Smooth muscle cell (in vitro differentiated cells): ENCODE measurements around the gene RASSF7. TPM values are rescaled to one million over a fixed set of nuclear protein-coding genes. Genes with fewer than 3 reads are reported as not detected.
"Not testable (repeated sequence)": the region's sequence is repeated elsewhere in the genome, so short reads cannot be mapped to it uniquely, and the experiment has no call there.

Experiments used
- DNase-seq: peaks from one replicate; lab custom pipeline; 2025; ENCODE audit not compliant: unreplicated experiment; lab: John Stamatoyannopoulos, UW
- H2AFZ ChIP-seq: fragments of 200-600 bp; sonication (generic); 2 replicates; pipeline ENCODE4 v1.6.0; 2016; ENCODE audit warnings: antibody characterized with exemption, low read depth, mild to moderate bottlenecking
- H3F3A ChIP-seq: fragments of 200-600 bp; sonication (generic); 2 replicates; pipeline ENCODE4 v1.6.0; 2017; ENCODE audit warnings: antibody characterized with exemption, low read depth
- H3K27ac ChIP-seq: fragments of 200-600 bp; sonication (generic); 2 replicates; pipeline ENCODE4 v1.5.1; 2016; ENCODE audit warnings: low read depth, mild to moderate bottlenecking
- H3K27me3 ChIP-seq: fragments of 200-600 bp; sonication (generic); 2 replicates; pipeline ENCODE4 v1.6.1; 2016; ENCODE audit warnings: low read depth, mild to moderate bottlenecking
- H3K36me3 ChIP-seq: fragments of 200-600 bp; sonication (generic); 2 replicates; pipeline ENCODE4 v1.5.1; 2016; ENCODE audit warnings: low read depth
- H3K4me1 ChIP-seq: fragments of 200-600 bp; sonication (generic); 2 replicates; pipeline ENCODE4 v1.5.1; 2016; ENCODE audit warnings: low read depth
- H3K4me2 ChIP-seq: fragments of 200-600 bp; sonication (generic); 2 replicates; pipeline ENCODE4 v1.6.0; 2016; ENCODE audit warnings: mild to moderate bottlenecking
- H3K4me3 ChIP-seq: fragments of 200-600 bp; sonication (generic); 2 replicates; pipeline ENCODE4 v1.5.1; 2016; ENCODE audit warnings: mild to moderate bottlenecking
- H3K79me2 ChIP-seq: fragments of 200-600 bp; sonication (generic); 2 replicates; pipeline ENCODE4 v1.6.0; 2016; ENCODE audit warnings: low read depth, mild to moderate bottlenecking
- H3K9ac ChIP-seq: fragments of 200-600 bp; sonication (generic); 2 replicates; pipeline ENCODE4 v1.6.0; 2016; ENCODE audit warnings: low read depth
- H3K9me3 ChIP-seq: fragments of 200-600 bp; sonication (generic); replicated peaks from 2 replicates; pipeline ENCODE4 v1.5.1; 2016; ENCODE audit warnings: low read depth
- H4K20me1 ChIP-seq: fragments of 200-600 bp; sonication (generic); 2 replicates; pipeline ENCODE4 v1.6.0; 2016; ENCODE audit warnings: low read depth
- WGBS: methylation state at CpG from one replicate; pipeline ENCODE4 v1.1.7; 2016; ENCODE audit warnings: low lambda C conversion rate; 5-methylcytosine and 5-hydroxymethylcytosine counted together
- polyA plus RNA-seq: library from polyadenylated mRNA; unstranded; fragments of >200 nt; fragmentation: Nextera tagmentation; extraction: Ambion mirVana; gene quantifications from 2 replicates; pipeline ENCODE4 v1.2.1, GENCODE V29; 2016
- total RNA-seq: library from RNA; depleted of rRNA; stranded (reverse); fragments of >200 nt; gene quantifications from 2 replicates; pipeline ENCODE4 v1.2.3, GENCODE V29; 2014
- TF ChIP-seq, protein P1 (sequence below): fragments of 200-600 bp; sonication (generic); IDR thresholded peaks from 2 replicates; pipeline ENCODE4 v1.5.1; 2017; ENCODE audit warnings: borderline replicate concordance, mild to moderate bottlenecking, antibody characterized with exemption; ENCODE audit not compliant: insufficient read depth, poor library complexity, severe bottlenecking

The RASSF7 gene
- total and polyA plus RNA-seq, 2 experiments from 2014 or later, result 18.6 to 20.4 TPM

DNA sequence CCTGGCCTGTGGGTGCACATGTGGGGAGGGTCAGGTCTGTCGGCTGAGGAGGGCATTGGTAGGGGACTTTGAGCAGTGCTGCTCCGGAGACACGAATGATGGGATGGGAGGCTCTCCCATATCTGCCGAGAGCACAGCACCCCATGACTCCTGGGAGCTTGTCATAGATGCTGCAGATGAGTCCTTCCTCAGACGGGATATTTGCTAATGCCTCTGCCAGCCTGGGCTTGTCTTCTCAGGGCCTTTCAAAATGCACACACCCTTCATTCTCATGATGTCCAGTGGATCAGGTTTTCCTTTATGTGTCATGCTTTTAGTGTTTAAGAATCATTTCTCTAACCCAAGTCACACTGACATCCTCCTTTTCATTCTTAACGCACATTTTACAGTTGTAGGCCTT lies 45.6 kb upstream of the RASSF7 start:
- WGBS, result 88% methylated on average over 6 of the region's 6 CpGs
- no peak overlapping the region for H3K4me3 ChIP-seq
- no peak for DNase-seq
- H3K9me3 ChIP-seq, result no peaks in the 10 kb centered on the region
- TF ChIP-seq, protein P1, sequence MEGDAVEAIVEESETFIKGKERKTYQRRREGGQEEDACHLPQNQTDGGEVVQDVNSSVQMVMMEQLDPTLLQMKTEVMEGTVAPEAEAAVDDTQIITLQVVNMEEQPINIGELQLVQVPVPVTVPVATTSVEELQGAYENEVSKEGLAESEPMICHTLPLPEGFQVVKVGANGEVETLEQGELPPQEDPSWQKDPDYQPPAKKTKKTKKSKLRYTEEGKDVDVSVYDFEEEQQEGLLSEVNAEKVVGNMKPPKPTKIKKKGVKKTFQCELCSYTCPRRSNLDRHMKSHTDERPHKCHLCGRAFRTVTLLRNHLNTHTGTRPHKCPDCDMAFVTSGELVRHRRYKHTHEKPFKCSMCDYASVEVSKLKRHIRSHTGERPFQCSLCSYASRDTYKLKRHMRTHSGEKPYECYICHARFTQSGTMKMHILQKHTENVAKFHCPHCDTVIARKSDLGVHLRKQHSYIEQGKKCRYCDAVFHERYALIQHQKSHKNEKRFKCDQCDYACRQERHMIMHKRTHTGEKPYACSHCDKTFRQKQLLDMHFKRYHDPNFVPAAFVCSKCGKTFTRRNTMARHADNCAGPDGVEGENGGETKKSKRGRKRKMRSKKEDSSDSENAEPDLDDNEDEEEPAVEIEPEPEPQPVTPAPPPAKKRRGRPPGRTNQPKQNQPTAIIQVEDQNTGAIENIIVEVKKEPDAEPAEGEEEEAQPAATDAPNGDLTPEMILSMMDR, result no peak
- no peak overlapping the region for H3K4me2 ChIP-seq
- H3K36me3 ChIP-seq, result no peaks in the 10 kb centered on the region
- no peaks in the 10 kb centered on the region for H3K79me2 ChIP-seq
- H3K4me1 ChIP-seq, result no peaks in the 10 kb centered on the region
- H3F3A ChIP-seq, result peaks cover 4% of the 10 kb centered on the region
- no peaks in the 10 kb centered on the region for H3K27me3 ChIP-seq
- no peak overlapping the region for H2AFZ ChIP-seq
- no peaks in the 10 kb centered on the region for H4K20me1 ChIP-seq
- H3K27ac ChIP-seq, result peak overlapping the region; percentile 83
- no peak overlapping the region for H3K9ac ChIP-seq

DNA sequence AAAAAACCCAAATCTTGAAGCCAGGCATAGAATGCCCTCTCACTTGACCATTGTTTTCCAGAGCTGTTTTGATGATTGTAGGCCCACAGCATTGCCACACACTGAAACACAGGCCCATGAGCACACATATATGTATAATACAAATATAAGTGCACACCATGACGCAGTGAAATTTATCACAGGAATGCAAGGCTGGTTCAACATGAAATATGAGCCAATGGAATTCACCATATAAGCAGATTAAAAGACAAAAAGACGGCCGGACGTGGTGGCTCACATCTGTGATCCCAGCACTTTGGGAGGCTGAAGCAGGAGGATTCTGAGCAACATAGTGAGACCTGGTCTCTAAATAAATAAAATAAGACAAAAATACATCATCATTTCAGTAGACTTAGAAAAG lies 44.4 kb upstream of the RASSF7 start:
- Histone ChIP-seq H3K79me2 (no peaks in the 10 kb centered on the region), H3K9me3 (no peaks in the 10 kb centered on the region), H4K20me1 (no peaks in the 10 kb centered on the region), H3K27ac (peak overlapping the region; percentile 83), H2AFZ (no peak overlapping the region), H3K9ac (no peak overlapping the region), H3K4me3 (no peak overlapping the region), H3K4me1 (no peaks in the 10 kb centered on the region), H3K4me2 (no peak overlapping the region), H3K36me3 (no peaks in the 10 kb centered on the region), H3K27me3 (no peaks in the 10 kb centered on the region), H3F3A (peaks cover 4% of the 10 kb centered on the region)
- DNase-seq, result no peak
- TF ChIP-seq, protein P1, result no peak
- WGBS, result 98% methylated on average over 4 of the region's 4 CpGs

- H3K79me2 ChIP-seq, H3K4me3 ChIP-seq, H3K36me3 ChIP-seq, H3K4me2 ChIP-seq, H3K27ac ChIP-seq, H3K9me3 ChIP-seq, H2AFZ ChIP-seq, H3K9ac ChIP-seq, H3F3A ChIP-seq, DNase-seq, H3K27me3 ChIP-seq, H4K20me1 ChIP-seq, H3K4me1 ChIP-seq: not testable (repeated sequence)
- 97% methylated on average over 43 of the region's 43 CpGs for WGBS
These were observed 43.7 kb upstream of the RASSF7 start for GRCh38 chr11:516918-517685.

DNA sequence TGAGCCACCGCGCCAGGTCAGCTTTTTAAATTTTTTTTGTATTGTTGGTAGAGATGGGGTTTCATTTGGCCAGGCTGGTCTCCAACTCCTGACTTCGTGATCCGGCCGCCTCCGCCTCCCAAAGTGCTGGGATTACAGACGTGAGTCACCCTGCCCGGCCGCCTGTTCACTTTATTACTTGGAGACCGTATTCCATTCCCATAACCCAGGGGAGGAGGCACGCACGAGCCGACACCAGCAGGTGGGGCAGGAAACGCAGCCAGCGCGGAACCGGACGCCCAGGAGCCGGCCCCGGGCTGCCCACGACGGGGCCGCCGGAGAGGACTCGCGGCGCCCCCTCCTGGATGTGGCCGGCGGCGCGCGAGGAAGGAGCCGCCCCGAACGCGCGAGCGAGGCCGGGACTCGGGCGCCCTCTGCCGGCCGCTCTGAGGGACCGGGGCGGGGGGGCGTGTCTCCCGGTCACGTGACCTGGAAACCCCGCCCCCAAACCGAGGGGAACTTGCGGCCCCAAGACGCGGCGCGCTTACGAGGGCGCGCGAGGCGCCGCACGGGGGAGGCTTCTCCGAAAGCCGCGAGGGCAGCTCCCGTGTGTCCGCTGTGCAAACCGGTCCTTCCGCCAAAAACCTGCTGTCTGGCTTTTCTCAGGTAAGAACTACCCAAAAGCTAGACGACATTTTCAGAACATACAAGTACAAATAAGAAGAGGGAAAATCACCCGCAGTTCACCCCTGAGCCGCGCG lies 42.1 kb upstream of the RASSF7 start:
- WGBS, result 17% methylated on average over 57 of the region's 74 CpGs
- no peaks in the 10 kb centered on the region for H3K4me1 ChIP-seq
- peak overlapping the region; percentile 79 for H3K27ac ChIP-seq
- no peak overlapping the region for H2AFZ ChIP-seq
- DNase-seq, result no peak
- peak overlapping the region; percentile 14 for H3K4me3 ChIP-seq
- H3K79me2 ChIP-seq, result no peaks in the 10 kb centered on the region
- H3K9me3 ChIP-seq, result no peaks in the 10 kb centered on the region
- peak overlapping the region; percentile 62 for H3K4me2 ChIP-seq
- H4K20me1 ChIP-seq, result no peaks in the 10 kb centered on the region
- no peak overlapping the region for H3K9ac ChIP-seq
- no peaks in the 10 kb centered on the region for H3K27me3 ChIP-seq
- peaks cover 4% of the 10 kb centered on the region for H3F3A ChIP-seq
- H3K36me3 ChIP-seq, result no peaks in the 10 kb centered on the region
- TF ChIP-seq, protein P1, result peak; percentile 100
